Measurements from ENCODE around the gene DDX21.
"Not testable (repeated sequence)": the region's sequence is repeated elsewhere in the genome, so short reads cannot be mapped to it uniquely, and the experiment has no call there.

The DDX21 gene

DNA sequence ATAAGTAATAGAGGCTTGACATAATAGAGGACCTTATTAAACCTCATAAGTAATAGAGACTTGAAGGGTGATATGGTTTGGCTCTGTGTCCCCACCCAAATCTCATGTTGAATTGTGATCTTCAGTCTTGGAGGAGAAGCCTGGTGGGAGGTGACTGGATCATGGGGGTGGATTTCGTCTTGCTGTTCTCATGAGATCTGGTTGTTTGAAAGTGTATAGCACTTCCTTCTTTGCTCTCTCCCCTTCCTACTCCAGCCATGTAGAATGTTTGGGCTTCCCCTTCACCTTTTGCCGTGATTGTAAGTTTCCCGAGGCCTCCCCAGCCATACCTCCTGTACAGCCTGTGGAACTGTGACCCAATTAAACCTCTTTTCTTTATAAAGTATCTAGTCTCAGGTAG is 41.2 kb downstream of the DDX21 start:
- no peak overlapping the region for H3K4me3 ChIP-seq (ENCODE audit: low read length)
- H3K4me1 ChIP-seq (ENCODE audit: insufficient read depth, low read length) = peaks cover 5% of the 10 kb centered on the region
- H3K9me3 ChIP-seq (ENCODE audit: low read length) = no peaks in the 10 kb centered on the region
- no peak overlapping the region for H2AFZ ChIP-seq (ENCODE audit: low read depth, low read length)
- H3K36me3 ChIP-seq (ENCODE audit: insufficient read depth, low read length) = peaks cover 31% of the 10 kb centered on the region
- H3K27me3 ChIP-seq (ENCODE audit: insufficient read depth, low read length) = no peaks in the 10 kb centered on the region

DNA sequence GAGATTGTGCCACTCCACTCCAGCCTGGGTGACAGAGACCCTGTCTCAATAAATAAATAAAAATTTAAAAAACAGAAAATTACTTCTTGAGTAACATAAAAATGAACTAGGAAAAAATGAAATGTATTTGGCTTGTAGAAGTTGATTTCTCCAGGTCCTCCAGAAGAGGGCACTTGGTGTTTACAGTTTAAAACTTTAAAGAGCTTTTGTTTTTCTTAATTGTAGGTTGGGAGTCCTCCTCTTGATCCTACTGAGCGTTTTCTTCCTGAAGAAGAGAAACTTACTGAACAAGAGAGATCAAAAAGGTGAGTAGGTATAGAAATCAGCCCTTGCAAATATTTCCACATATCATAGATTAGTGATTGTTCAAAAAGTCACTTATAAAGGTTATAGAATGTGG is 48.9 kb downstream of the DDX21 start:
- Histone ChIP-seq H3K4me1 (ENCODE audit: insufficient read depth, low read length) (no peaks in the 10 kb centered on the region), H3K36me3 (ENCODE audit: insufficient read depth, low read length) (peaks cover 70% of the 10 kb centered on the region), H2AFZ (ENCODE audit: low read depth, low read length) (no peak overlapping the region), H3K9me3 (ENCODE audit: low read length) (no peaks in the 10 kb centered on the region), H3K27me3 (ENCODE audit: insufficient read depth, low read length) (no peaks in the 10 kb centered on the region), H3K4me3 (ENCODE audit: low read length) (no peak overlapping the region)

DNA sequence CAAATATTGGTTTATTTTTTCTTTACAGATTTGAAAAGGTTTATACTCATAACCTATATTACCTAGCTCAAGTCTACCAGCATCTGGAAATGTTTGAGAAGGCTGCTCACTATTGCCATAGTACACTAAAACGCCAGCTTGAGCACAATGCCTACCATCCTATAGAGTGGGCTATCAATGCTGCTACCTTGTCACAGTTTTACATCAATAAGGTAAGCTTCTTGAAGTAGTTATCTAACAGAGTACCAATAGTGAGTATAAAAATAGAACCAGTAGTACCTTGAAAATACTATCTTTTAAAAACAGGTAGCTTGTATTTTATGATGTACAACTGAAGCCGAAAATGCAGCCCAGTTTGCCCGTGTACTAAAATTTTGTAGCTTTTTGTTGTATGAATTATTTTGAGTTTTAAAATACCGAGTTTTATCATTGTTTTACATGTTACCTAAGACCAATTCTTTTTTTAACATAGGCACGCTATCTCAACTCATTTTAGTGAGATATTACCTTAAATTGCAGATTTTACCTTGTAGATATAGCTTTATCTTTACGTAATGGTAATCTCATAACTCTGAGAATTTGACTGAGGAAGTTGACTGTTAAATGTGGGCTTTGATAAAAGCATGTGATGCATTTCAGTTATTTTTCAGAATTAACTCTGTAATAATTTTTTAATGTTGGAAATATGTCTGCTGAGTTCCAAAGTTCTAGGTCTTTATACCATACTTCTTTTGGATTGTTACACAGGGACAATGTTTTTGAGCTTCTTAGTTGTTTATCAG is 49.9 kb downstream of the DDX21 start:
- H2AFZ ChIP-seq (ENCODE audit: low read depth, low read length) = no peak overlapping the region
- no peaks in the 10 kb centered on the region for H3K4me1 ChIP-seq (ENCODE audit: insufficient read depth, low read length)
- no peaks in the 10 kb centered on the region for H3K9me3 ChIP-seq (ENCODE audit: low read length)
- H3K4me3 ChIP-seq (ENCODE audit: low read length) = no peak overlapping the region
- H3K36me3 ChIP-seq (ENCODE audit: insufficient read depth, low read length) = peaks cover 67% of the 10 kb centered on the region
- H3K27me3 ChIP-seq (ENCODE audit: insufficient read depth, low read length) = no peaks in the 10 kb centered on the region

DNA sequence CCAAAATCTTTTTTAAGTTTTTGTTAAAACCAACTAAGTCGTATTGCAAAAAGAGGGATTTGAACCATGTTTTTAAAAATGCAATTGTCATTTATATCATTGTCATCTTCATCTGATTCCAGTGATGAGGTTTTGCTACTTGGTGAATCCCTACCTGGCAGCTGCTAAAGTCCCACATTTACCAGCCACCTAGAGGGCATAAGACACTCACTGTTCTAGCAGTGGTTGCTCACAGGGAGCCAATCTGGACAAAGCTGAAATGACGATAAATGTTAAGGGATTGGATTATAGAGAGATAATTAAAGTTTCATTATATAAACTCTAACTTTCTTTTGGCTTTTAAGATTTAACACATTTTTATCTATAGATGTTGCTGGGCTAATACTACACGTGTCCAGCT is 51.3 kb downstream of the DDX21 start:
- no peaks in the 10 kb centered on the region for H3K9me3 ChIP-seq (ENCODE audit: low read length)
- no peak overlapping the region for H3K4me3 ChIP-seq (ENCODE audit: low read length)
- no peaks in the 10 kb centered on the region for H3K4me1 ChIP-seq (ENCODE audit: insufficient read depth, low read length)
- no peaks in the 10 kb centered on the region for H3K27me3 ChIP-seq (ENCODE audit: insufficient read depth, low read length)
- no peak overlapping the region for H2AFZ ChIP-seq (ENCODE audit: low read depth, low read length)
- H3K36me3 ChIP-seq (ENCODE audit: insufficient read depth, low read length) = peaks cover 66% of the 10 kb centered on the region

DNA sequence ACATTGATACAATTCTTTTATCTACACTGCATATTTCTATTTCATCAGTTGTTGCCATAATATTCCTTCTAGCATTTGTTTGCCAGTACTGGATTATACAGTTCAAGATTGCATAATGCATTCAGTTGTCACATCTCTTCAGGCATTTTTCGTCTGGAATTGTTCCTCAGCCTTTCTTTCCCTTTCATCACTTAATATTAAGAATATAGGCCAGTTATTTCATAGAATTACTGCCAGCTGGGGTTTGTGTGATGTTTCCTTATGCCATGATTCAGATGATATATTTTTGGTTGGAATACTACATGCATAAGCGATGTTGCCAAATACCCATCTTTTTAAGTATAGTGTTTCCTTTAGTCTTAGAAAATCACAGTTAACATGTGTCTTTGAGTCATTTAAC is 53.4 kb downstream of the DDX21 start:
- Histone ChIP-seq H3K4me1 (ENCODE audit: insufficient read depth, low read length) (no peaks in the 10 kb centered on the region), H3K36me3 (ENCODE audit: insufficient read depth, low read length) (peaks cover 74% of the 10 kb centered on the region), H3K9me3 (ENCODE audit: low read length) (no peaks in the 10 kb centered on the region), H3K27me3 (ENCODE audit: insufficient read depth, low read length) (no peaks in the 10 kb centered on the region), H2AFZ (ENCODE audit: low read depth, low read length) (no peak overlapping the region), H3K4me3 (ENCODE audit: low read length) (no peak overlapping the region)

DNA sequence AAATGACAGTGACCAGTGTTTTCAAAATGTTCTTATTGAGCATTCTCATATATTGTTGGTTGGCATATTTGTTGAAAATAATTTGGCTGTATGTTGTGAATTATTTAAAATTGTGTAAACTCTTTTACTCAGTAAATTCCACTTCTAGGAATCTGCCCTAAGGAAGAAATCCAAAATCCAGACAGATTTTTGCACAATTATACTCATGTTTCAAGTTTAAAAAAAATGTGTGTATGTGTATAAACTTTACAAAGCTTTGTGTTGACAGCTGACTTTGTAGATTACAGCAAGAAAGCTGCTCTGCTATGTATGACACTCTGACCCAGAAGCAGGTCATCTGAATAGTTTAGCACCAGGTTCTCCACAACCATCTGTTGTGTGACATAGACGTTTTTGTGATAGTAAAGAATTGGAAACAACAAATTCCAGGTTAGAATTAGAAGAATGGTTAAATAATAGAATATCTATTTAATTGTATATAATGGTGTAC is 54.2 kb downstream of the DDX21 start:
- Histone ChIP-seq H3K9me3 (ENCODE audit: low read length) (no peaks in the 10 kb centered on the region), H3K4me1 (ENCODE audit: insufficient read depth, low read length) (no peaks in the 10 kb centered on the region), H3K36me3 (ENCODE audit: insufficient read depth, low read length) (peaks cover 71% of the 10 kb centered on the region), H2AFZ (ENCODE audit: low read depth, low read length) (no peak overlapping the region), H3K27me3 (ENCODE audit: insufficient read depth, low read length) (no peaks in the 10 kb centered on the region), H3K4me3 (ENCODE audit: low read length) (no peak overlapping the region)

DNA sequence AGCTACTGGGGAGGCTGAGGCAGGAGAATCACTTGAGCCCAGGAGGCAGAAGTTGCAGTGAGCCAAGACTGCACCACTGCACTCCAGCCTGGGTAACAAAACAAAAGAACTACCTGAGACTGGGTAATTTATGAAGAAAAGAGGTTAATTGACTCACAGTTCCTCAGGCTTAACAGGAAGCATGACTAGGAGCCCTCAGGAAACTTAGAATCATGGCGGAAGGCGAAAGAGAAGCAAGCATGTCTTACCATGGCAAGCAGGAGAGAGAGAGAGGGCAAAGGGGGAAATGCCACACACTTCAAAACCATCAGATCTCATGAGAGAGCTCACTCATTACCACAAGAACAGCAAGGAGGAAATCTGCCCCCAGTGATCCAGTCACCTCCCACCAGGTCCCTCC is 56.8 kb downstream of the DDX21 start:
- not testable (repeated sequence) for H2AFZ ChIP-seq (ENCODE audit: low read depth, low read length); H3K27me3 ChIP-seq (ENCODE audit: insufficient read depth, low read length); H3K9me3 ChIP-seq (ENCODE audit: low read length); H3K4me3 ChIP-seq (ENCODE audit: low read length); H3K4me1 ChIP-seq (ENCODE audit: insufficient read depth, low read length)
- peaks cover 69% of the 10 kb centered on the region for H3K36me3 ChIP-seq (ENCODE audit: insufficient read depth, low read length)

DNA sequence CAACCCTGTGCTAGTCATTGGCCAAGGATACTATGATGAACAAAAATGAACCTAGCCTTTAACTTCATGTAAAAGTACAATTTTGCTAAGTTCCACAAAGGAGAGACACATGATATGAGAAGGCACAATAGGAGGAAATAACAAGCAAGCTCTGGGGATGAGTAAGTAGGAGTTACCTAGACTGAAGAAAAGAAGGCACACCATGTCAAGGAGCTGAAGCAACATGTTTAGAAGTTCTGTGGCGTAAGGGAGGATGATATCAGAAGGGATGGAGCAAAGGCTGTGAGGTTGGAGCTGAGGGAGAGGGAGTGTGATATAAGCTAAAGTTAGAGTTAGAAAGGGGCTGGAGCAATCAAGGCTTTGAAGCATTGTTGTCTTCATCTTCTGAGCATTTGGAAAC is 58.2 kb downstream of the DDX21 start:
- peaks cover 63% of the 10 kb centered on the region for H3K36me3 ChIP-seq (ENCODE audit: insufficient read depth, low read length)
- H2AFZ ChIP-seq (ENCODE audit: low read depth, low read length) = no peak overlapping the region
- no peaks in the 10 kb centered on the region for H3K4me1 ChIP-seq (ENCODE audit: insufficient read depth, low read length)
- H3K9me3 ChIP-seq (ENCODE audit: low read length) = no peaks in the 10 kb centered on the region
- no peak overlapping the region for H3K4me3 ChIP-seq (ENCODE audit: low read length)
- no peaks in the 10 kb centered on the region for H3K27me3 ChIP-seq (ENCODE audit: insufficient read depth, low read length)

DNA sequence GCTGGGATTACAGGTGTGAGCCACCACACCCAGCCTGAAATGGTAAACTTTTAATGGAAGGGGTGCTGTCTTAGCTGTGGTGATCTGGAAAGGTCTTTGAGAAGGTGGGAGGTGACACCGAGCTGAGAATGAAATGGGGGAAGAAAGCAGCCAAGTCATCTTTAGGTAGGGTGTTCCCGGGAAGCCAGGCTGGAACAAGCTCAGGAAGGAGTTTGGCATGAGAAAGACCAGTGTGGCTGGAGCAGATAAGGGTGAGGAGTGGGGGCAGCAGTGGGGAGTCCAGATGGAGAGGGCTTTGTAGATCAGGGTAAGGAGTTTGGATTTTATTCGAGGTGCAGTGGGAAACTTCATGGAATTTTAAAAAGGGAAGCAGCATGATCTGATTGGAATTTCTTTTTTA is 62.6 kb downstream of the DDX21 start:
- peaks cover 31% of the 10 kb centered on the region for H3K36me3 ChIP-seq (ENCODE audit: insufficient read depth, low read length)
- H3K4me3 ChIP-seq (ENCODE audit: low read length) = no peak overlapping the region
- no peaks in the 10 kb centered on the region for H3K27me3 ChIP-seq (ENCODE audit: insufficient read depth, low read length)
- H3K9me3 ChIP-seq (ENCODE audit: low read length) = peaks cover 5% of the 10 kb centered on the region
- no peak overlapping the region for H2AFZ ChIP-seq (ENCODE audit: low read depth, low read length)
- no peaks in the 10 kb centered on the region for H3K4me1 ChIP-seq (ENCODE audit: insufficient read depth, low read length)

DNA sequence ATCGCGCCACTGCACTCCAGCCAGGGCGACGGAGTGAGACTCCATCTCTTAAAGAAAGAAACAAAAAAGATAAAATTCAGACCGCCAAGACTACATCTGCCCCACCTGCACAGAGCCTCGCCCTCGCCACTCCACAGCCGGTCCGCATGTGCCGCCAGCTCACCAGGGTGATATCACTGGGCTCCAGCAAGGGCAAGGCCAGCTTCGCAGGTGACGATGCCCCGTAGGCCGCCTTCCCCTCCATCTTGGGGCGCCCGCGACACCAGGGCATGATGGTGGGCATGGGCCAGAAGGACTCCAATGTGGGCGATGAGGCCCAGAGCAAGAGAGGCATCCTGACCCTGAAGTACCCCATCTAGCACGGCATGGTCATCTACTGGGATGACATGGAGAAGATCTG is 66.6 kb downstream of the DDX21 start:
- Histone ChIP-seq H2AFZ (ENCODE audit: low read depth, low read length) (no peak overlapping the region), H3K9me3 (ENCODE audit: low read length) (peaks cover 5% of the 10 kb centered on the region), H3K27me3 (ENCODE audit: insufficient read depth, low read length) (no peaks in the 10 kb centered on the region), H3K36me3 (ENCODE audit: insufficient read depth, low read length) (peaks cover 5% of the 10 kb centered on the region), H3K4me3 (ENCODE audit: low read length) (no peak overlapping the region), H3K4me1 (ENCODE audit: insufficient read depth, low read length) (no peaks in the 10 kb centered on the region)

DNA sequence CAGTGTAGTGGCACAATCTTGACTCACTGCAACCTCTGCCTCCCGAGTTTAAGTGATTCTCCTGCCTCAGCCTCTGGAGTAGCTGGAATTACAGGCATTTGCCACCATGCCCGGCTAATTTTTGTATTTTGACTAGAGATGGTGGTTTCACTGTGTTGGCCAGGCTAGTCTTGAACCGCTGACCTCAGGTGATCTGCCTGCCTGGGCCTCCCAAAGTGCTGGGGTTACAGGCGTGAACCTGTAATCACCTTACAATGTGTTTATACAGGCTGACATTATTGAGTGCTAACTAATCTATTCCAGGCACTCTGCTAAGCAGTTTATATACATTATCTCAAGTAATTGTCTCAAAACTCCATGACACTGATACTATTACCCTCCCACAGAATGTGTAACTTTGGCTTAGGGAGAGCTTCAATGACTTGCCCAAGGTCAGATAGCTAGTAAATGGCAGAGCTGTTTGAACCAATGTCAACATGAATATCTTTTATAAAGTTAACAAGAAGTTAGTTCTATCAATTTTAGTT is 69.5 kb downstream of the DDX21 start:
- Histone ChIP-seq H2AFZ (ENCODE audit: low read depth, low read length) (no peak overlapping the region), H3K36me3 (ENCODE audit: insufficient read depth, low read length) (no peaks in the 10 kb centered on the region), H3K4me3 (ENCODE audit: low read length) (no peak overlapping the region), H3K9me3 (ENCODE audit: low read length) (peaks cover 5% of the 10 kb centered on the region), H3K27me3 (ENCODE audit: insufficient read depth, low read length) (no peaks in the 10 kb centered on the region), H3K4me1 (ENCODE audit: insufficient read depth, low read length) (no peaks in the 10 kb centered on the region)

DNA sequence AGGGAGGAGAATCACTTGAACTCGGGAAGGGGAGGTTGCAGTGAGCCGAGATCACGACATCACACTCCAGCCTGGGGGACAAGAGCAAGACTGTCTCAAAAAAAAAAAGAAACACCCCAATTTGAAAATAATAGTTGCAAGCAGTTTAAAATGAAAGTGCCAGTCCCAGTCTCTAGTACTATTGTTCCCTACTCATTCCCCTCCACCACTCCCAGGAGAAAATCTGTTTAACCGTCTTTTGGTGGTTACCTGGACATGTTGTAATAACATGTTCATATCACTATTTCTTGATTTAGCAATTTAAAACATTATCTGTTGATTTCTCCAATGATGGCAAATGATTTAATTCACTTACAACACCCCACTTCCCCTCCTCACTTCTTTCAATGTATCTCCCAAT is 77.3 kb downstream of the DDX21 start:
- Histone ChIP-seq H3K36me3 (ENCODE audit: insufficient read depth, low read length) (no peaks in the 10 kb centered on the region), H2AFZ (ENCODE audit: low read depth, low read length) (no peak overlapping the region), H3K27me3 (ENCODE audit: insufficient read depth, low read length) (no peaks in the 10 kb centered on the region), H3K4me1 (ENCODE audit: insufficient read depth, low read length) (no peaks in the 10 kb centered on the region), H3K9me3 (ENCODE audit: low read length) (no peaks in the 10 kb centered on the region), H3K4me3 (ENCODE audit: low read length) (no peak overlapping the region)
